ENCODE results near the gene PRSS57. TPM values are rescaled to one million over a fixed set of nuclear protein-coding genes. Genes with fewer than 3 reads are reported as not detected.

The PRSS57 gene
- polyA plus RNA-seq, 1 donor (not counting 4 experiments of a cell fraction or from before 2014, with no cell fraction given): not detected

GRCh38 chr19:656751-657559, 38.3 kb downstream of the PRSS57 start:
- Histone ChIP-seq H3K9ac (ENCODE audit: control insufficient read depth, extremely low read depth, insufficient read depth, low read length) (no peak overlapping the region), H3K9me1 (ENCODE audit: control insufficient read depth, extremely low read depth, insufficient read depth, low read length) (peaks cover 6% of the 10 kb centered on the region), H3K27me3 (ENCODE audit: control insufficient read depth, extremely low read depth, insufficient read depth, low read length) (no peaks in the 10 kb centered on the region), H3K27ac (ENCODE audit: control insufficient read depth, insufficient read depth, low read length) (no peak overlapping the region), H3K4me3 (ENCODE audit: control insufficient read depth in 2 of 3, extremely low read depth in 1 of 3, insufficient read depth in 2 of 3, low read depth in 1 of 3, low read length in 3 of 3) (no peak overlapping the region), H3K4me2 (ENCODE audit: control insufficient read depth, extremely low read depth, insufficient read depth, low read depth, low read length) (no peak overlapping the region), H3K36me3 (ENCODE audit: control insufficient read depth in 2 of 2, extremely low read depth in 1 of 2, insufficient read depth in 2 of 2, low read length in 2 of 2) (peaks cover 23 to 38% of the 10 kb centered on the region in 2 experiments), H2AFZ (ENCODE audit: control insufficient read depth, low read length) (no peak overlapping the region), H3K79me2 (ENCODE audit: control insufficient read depth, insufficient read depth, low read length) (peaks cover 98% of the 10 kb centered on the region), H3K9me3 (ENCODE audit: control insufficient read depth, low read depth, low read length) (no peaks in the 10 kb centered on the region), H4K20me1 (ENCODE audit: control insufficient read depth, extremely low read depth, insufficient read depth, low read length) (peaks cover 78% of the 10 kb centered on the region), H3K4me1 (ENCODE audit: control insufficient read depth, extremely low read depth, insufficient read depth, low read length) (peaks cover 36% of the 10 kb centered on the region)
- TF ChIP-seq EZH2 (IDR thresholded peaks at IDR 0.05; ENCODE audit: low read length) (no peak), CTCF (optimal IDR thresholded peaks at IDR 0.05 in 1 of 3, IDR thresholded peaks at IDR 0.05 in 1 of 3, conservative IDR thresholded peaks at IDR 0.05 in 1 of 3; ENCODE audit: extremely low read depth in 1 of 3, insufficient read depth in 2 of 3, low read length in 3 of 3) (peak in 1 of 3 experiments; percentile 6)
- FAIRE-seq (no peak), DNase-seq (ENCODE audit: low read depth, low spot score) (no peak)
- dilution Hi-C loops (cut with MboI; ENCODE audit: extremely low pct_ligation_motif_present, low sequenced_read_pairs): no loop called here

- Histone ChIP-seq H3K27ac (ENCODE audit: control insufficient read depth, insufficient read depth, low read length) (no peak overlapping the region), H4K20me1 (ENCODE audit: control insufficient read depth, extremely low read depth, insufficient read depth, low read length) (peaks cover 71% of the 10 kb centered on the region), H3K4me1 (ENCODE audit: control insufficient read depth, extremely low read depth, insufficient read depth, low read length) (peaks cover 25% of the 10 kb centered on the region), H3K79me2 (ENCODE audit: control insufficient read depth, insufficient read depth, low read length) (peaks cover 98% of the 10 kb centered on the region), H3K9ac (ENCODE audit: control insufficient read depth, extremely low read depth, insufficient read depth, low read length) (no peak overlapping the region), H3K9me1 (ENCODE audit: control insufficient read depth, extremely low read depth, insufficient read depth, low read length) (peaks cover 6% of the 10 kb centered on the region), H2AFZ (ENCODE audit: control insufficient read depth, low read length) (no peak overlapping the region), H3K36me3 (ENCODE audit: control insufficient read depth in 2 of 2, extremely low read depth in 1 of 2, insufficient read depth in 2 of 2, low read length in 2 of 2) (peaks cover 28 to 42% of the 10 kb centered on the region in 2 experiments), H3K4me2 (ENCODE audit: control insufficient read depth, extremely low read depth, insufficient read depth, low read depth, low read length) (no peak overlapping the region), H3K4me3 (ENCODE audit: control insufficient read depth in 2 of 3, extremely low read depth in 1 of 3, insufficient read depth in 2 of 3, low read depth in 1 of 3, low read length in 3 of 3) (no peak overlapping the region), H3K27me3 (ENCODE audit: control insufficient read depth, extremely low read depth, insufficient read depth, low read length) (no peaks in the 10 kb centered on the region), H3K9me3 (ENCODE audit: control insufficient read depth, low read depth, low read length) (no peaks in the 10 kb centered on the region)
- no peak for DNase-seq (ENCODE audit: low read depth, low spot score)
- TF ChIP-seq EZH2 (IDR thresholded peaks at IDR 0.05; ENCODE audit: low read length) (no peak), CTCF (optimal IDR thresholded peaks at IDR 0.05 in 1 of 3, IDR thresholded peaks at IDR 0.05 in 1 of 3, conservative IDR thresholded peaks at IDR 0.05 in 1 of 3; ENCODE audit: extremely low read depth in 1 of 3, insufficient read depth in 2 of 3, low read length in 3 of 3) (no peak)
- dilution Hi-C loops (cut with MboI; ENCODE audit: extremely low pct_ligation_motif_present, low sequenced_read_pairs): no loop called here
- no peak for FAIRE-seq
Observed at GRCh38 chr19:655691-656090, 39.6 kb downstream of the PRSS57 start.

Data from keratinocyte (primary cell).